GM12878 (cell line): ENCODE measurements around the gene SLC5A8.

Source experiments
- ATF3 ChIP-seq: IDR thresholded peaks from 2 replicates; pipeline ENCODE4 v1.6.1; 2011; ENCODE audit warnings: low read depth, mild to moderate bottlenecking, low read length, moderate library complexity, borderline replicate concordance; ENCODE audit errors: extremely low read depth
- CEBPB ChIP-seq, 2 experiments: fragments of 150-350 bp in 1 of 2; IDR thresholded peaks; 2 replicates each; pipeline ENCODE4 v1.6.1; 2012 to 2014; ENCODE audit warnings: low read depth in 2 of 2, low read length in 2 of 2, borderline replicate concordance in 1 of 2, inconsistent platforms in 1 of 2
- CTCF ChIP-seq, 3 experiments: IDR thresholded peaks in 2 of 3; conservative IDR thresholded peaks in 1 of 3; 2 replicates each; pipeline ENCODE4 v1.5.1; 2011; ENCODE audit warnings: low read depth in 3 of 3, low read length in 3 of 3, mild to moderate bottlenecking in 3 of 3, control low read depth in 2 of 3, moderate library complexity in 2 of 3, inconsistent platforms in 1 of 3, mixed read lengths in 1 of 3; ENCODE audit not compliant: control insufficient read depth in 2 of 3, insufficient read depth in 1 of 3; ENCODE audit errors: extremely low read depth in 1 of 3
- HCFC1 ChIP-seq: fragments of 150-350 bp; IDR thresholded peaks from 2 replicates; pipeline ENCODE4 v1.6.1; 2014; ENCODE audit warnings: low read length
- POLR2AphosphoS2 ChIP-seq: IDR thresholded peaks from 2 replicates; pipeline ENCODE4 v1.6.1; 2011; ENCODE audit warnings: low read depth, mild to moderate bottlenecking, low read length, improper control_type of control experiment, moderate library complexity
- TCF7 ChIP-seq: IDR thresholded peaks from 2 replicates; pipeline ENCODE4 v1.6.1; 2014; ENCODE audit warnings: antibody characterized with exemption, borderline replicate concordance

DNA sequence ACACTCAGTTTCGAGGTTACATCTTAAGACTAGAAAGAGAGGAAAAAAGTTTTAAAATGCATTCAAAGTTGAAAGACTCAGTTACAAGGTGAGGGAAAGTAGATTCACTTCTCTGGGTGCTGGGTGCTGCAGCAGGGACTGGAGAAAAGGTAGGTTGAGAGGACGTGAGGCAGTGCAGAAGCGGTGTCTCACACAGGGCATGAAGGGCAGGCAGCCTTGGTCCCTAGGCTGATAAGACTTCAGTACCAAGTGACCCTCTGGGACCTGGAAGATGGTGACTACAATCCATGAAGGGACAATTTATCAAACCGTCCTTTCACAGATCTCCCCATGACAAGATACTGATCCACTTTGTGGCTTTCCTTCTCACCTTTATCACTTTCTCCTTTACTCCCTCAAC, 47.3 kb upstream of the SLC5A8 start:
- no peak for TF ChIP-seq CEBPB (IDR thresholded peaks at IDR 0.05; ENCODE audit: borderline replicate concordance in 1 of 2, low read depth in 2 of 2, low read length in 2 of 2)
- no peak for TF ChIP-seq HCFC1
- no peak for TF ChIP-seq ATF3
- no peak for TF ChIP-seq CTCF (IDR thresholded peaks at IDR 0.05 in 2 of 3, conservative IDR thresholded peaks at IDR 0.05 in 1 of 3; ENCODE audit: control insufficient read depth in 2 of 3, extremely low read depth in 1 of 3, insufficient read depth in 1 of 3, low read depth in 3 of 3, low read length in 3 of 3)
- no peak for TF ChIP-seq TCF7
- no peak for TF ChIP-seq POLR2AphosphoS2
